ENCODE measurements around the gene ARHGAP42.
"Not testable (repeated sequence)": the region's sequence is repeated elsewhere in the genome, so short reads cannot be mapped to it uniquely, and the experiment has no call there.

Gene ARHGAP42

DNA sequence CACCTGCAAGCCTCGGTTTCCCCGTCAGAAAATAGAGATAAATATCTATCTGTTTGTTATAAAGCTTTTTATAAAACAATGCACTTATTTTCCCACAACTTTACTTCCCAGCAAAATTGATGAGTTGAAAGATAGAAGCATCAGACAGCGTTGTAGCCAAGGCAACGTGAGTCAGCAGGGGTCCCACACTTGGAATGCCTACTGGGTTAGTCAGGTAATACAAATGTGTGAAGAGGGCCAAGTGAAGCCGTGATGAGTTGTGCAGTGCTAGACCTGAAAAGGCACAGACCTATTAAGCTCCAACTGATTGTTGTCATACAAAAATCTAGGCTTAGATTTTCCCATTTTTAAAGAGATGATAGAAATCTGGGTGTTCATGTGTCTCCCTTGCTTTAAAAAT, 323.8 kb downstream of the ARHGAP42 start:
- H3K4me3 ChIP-seq (ENCODE audit: low read length) = no peak overlapping the region
- TF ChIP-seq ZNF274 (IDR thresholded peaks at IDR 0.05; ENCODE audit: low read depth, low read length) = no peak

DNA sequence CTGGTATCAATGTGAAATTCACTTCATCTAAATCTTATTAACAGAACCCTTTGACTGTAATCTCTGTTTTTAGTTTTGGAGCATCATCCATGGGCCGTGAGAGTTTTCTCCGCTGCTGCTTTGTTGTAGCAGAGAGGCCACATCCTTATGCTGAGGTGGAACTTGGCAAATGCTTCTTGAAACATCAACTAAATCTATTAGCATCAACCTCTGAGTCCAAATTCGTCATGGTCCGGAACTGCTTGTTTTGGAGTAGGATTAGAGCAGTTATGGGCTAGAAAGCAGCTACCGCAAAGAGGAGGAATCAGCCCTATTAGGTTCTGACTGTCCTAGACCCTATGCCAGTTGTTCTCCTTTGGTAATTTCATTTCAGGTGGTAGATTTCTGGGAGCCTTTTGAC, 324.8 kb downstream of the ARHGAP42 start:
- TF ChIP-seq ZNF274 (IDR thresholded peaks at IDR 0.05; ENCODE audit: low read depth, low read length) = no peak
- H3K4me3 ChIP-seq (ENCODE audit: low read length) = no peak overlapping the region

DNA sequence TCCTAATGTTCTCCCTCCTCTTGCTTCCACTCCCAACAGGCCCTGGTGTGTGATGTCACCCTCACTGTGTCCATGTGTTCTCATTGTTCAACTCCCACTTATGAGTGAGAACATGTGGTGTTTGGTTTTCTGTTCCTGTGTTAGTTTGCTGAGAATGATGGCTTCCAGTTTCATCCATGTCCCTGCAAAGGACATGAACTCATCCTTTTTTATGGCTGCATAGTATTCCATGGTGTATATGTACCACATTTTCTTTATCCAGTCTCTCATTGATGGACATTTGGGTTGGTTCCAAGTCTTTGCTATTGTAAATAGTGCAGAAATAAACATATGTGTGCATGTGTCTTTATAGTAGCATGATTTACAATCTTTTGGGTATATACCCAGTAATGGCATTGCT, 326.6 kb downstream of the ARHGAP42 start:
- not testable (repeated sequence) for H3K4me3 ChIP-seq (ENCODE audit: low read length)

DNA sequence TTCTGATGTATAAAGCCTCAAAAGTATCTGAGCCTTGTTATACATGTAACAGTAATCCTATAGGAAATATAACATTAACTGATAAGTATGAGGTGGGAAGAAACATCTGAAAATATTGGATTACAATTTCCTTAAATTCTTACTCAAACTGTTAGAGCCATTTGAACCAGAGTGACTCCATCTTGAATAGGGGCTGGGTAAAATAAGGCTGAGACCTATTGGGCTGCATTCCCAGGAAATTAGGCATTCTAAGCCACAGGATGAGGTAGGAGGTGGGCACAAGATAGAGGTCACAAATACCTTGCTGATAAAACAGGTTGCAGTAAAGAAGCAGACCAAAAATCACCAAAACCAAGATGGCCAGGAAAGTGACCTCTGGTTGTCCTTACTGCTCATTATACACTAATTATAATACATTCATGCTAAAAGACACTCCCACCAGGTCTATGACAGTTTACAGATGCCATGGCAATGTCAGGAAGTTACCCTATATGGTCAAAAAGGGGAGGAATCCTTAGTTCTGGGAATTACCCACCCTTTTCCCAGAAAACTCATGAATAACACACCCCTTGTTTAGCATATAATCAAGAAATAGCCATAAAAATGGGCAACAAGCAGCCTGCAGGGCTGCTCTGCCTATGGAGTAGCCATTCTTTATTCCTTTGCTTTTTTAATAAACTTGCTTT, 327.7 kb downstream of the ARHGAP42 start:
- no peak for TF ChIP-seq ZNF274 (IDR thresholded peaks at IDR 0.05; ENCODE audit: low read depth, low read length)
- H3K4me3 ChIP-seq (ENCODE audit: low read length) = no peak overlapping the region

DNA sequence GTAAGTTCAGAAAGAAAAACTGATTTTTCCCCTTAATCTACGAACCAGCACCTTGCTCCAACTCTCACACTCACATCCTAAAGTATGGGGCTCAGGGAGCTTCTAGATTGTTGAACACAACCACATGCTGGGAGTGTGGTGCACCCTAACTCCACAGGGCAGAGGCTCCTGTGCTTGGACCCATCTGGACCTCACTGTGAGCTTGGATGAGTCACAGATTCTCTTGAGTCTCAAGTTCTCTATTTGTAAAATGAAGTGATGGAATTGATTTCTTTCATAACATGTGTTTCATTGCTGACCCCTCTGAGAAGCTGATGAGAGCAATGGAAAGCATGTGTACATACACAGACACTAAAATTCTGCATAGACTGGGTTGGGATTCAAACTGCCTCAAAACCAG, 332.8 kb downstream of the ARHGAP42 start:
- H3K4me3 ChIP-seq (ENCODE audit: low read length) = no peak overlapping the region
- no peak for TF ChIP-seq ZNF274 (IDR thresholded peaks at IDR 0.05; ENCODE audit: low read depth, low read length)

DNA sequence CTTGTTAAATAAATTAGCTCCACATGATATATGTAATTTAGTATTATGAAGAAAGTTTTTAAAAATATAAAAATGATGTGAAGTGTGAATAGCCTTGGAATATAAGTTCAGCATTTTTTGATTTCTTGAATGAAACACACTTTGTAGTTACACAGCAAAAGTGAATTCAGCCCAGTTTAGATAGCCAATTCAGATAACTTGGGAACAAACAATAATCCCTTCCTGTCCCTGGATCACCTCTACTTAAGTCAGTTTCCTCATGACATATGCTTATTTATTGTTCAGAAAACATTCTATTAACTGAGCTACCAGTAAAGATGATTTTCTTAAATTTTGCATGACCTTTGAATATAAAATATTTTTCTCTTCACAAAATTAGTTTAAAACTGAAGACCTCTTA, 335.2 kb downstream of the ARHGAP42 start:
- no peak overlapping the region for H3K4me3 ChIP-seq (ENCODE audit: low read length)
- TF ChIP-seq ZNF274 (IDR thresholded peaks at IDR 0.05; ENCODE audit: low read depth, low read length) = no peak

DNA sequence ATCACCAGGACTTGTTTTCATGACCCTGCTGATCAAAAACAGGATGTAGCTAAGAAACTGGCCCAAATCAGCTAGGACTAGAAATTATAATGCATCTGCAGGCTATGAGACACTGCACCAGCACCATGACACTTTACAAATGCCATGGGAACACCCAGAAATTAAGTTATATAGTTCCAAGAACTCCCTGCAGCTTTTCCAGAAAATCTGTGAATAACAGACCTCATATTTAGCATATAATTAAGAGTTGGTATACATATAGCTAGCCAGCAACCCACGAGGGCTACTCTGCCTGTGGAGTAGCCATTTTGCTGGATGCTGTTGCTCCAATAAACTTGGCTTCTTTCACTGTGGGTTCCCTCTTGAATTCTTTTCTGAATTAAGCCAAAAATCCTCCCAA, 341.6 kb downstream of the ARHGAP42 start:
- no peak overlapping the region for H3K4me3 ChIP-seq (ENCODE audit: low read length)
- TF ChIP-seq ZNF274 (IDR thresholded peaks at IDR 0.05; ENCODE audit: low read depth, low read length) = no peak

DNA sequence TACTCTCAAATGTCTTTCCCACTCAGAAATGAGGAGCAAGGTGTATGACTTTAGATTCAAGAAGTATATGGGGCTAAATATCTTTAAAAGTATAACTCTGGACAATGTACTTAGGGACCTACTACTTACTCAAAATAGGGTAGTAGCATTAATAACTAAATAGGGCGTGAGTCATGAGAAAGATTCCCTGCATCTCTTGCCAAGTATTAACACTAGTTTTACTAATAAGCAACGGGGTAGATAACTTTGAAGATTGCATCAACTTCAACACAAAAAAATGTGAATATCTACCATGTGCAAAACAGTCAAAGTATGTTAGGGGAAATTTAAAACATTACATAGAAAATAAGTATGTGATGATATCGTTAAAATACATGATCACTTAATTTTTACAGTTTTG, 342.9 kb downstream of the ARHGAP42 start:
- TF ChIP-seq ZNF274 (IDR thresholded peaks at IDR 0.05; ENCODE audit: low read depth, low read length) = no peak
- H3K4me3 ChIP-seq (ENCODE audit: low read length) = no peak overlapping the region

DNA sequence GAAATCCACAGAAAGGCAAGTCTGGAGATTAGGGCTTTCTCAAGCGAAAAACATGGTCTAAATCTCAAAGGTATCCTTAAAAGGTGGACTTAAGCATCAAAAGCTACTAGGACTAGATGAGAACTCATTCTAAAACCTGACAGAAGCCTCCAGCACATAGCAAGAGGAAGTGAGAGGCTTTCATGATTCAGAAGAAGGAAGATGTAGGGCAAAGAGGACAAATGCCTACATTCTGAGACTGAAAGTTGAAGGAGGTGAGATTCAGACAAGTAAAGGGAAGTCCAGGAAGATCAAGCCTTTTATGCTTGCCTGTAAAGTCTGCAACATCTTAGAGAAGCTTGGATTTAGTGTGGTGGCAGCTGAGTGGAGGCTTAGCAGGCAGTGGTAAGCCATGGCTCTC, 343.6 kb downstream of the ARHGAP42 start:
- TF ChIP-seq ZNF274 (IDR thresholded peaks at IDR 0.05; ENCODE audit: low read depth, low read length) = no peak
- no peak overlapping the region for H3K4me3 ChIP-seq (ENCODE audit: low read length)

DNA sequence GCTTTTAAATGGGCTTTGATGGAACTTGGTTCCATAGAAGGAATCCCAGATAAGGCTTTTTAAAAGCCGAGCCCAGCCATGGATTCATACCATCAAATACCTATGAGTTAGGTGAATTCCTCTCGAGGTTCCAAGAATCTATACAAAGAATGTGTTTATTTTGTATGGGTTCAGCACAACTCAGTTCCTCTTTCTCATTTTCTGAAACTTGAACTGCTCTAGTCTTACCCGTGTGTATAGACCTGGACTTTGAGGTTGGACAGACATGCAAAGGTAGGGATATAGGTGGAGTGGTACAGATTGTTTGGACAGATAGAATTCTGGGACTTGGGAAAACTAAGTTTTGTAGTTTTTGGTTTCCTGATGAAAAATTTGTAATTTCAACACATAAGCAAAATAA, 344.6 kb downstream of the ARHGAP42 start:
- TF ChIP-seq ZNF274 (IDR thresholded peaks at IDR 0.05; ENCODE audit: low read depth, low read length) = no peak
- H3K4me3 ChIP-seq (ENCODE audit: low read length) = no peak overlapping the region

DNA sequence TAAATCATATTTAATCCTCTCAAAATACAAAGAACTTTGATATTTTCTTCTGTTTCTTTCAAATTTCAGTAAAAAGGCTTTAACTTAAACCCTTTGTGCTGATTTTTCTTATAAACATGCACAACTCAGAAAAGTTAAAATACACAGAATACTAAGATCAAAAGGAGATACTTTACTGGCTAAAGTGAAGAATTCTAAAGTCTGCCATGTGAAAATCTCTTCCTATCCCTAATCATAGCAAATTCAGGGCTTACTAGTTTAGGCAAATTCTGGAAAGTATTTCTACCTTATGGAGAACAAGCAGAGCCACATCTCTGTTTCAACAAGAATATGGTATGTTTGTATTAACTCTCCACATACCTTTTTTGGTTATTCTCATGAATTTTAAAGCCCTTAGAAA, 345.9 kb downstream of the ARHGAP42 start:
- TF ChIP-seq ZNF274 (IDR thresholded peaks at IDR 0.05; ENCODE audit: low read depth, low read length) = no peak
- H3K4me3 ChIP-seq (ENCODE audit: low read length) = no peak overlapping the region

DNA sequence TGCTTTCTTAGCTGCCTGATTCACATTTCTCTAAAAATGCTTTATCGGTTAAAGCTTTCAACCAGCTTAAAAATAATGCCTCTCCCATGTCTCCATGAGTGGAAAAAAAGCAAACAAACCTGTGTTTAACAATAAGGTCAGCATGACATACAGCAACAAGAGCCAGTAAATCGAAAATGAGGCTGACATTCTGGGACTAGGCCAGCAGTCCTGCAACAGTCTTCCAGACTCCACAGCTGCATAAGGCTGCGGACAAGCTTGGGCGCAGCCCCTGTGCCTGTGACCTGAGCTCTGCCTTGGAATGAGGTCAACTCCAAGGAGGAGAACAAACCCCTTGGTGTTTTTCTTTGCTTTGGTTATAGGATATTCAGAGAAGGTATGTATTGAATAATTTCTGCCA, 347.0 kb downstream of the ARHGAP42 start:
- TF ChIP-seq ZNF274 (IDR thresholded peaks at IDR 0.05; ENCODE audit: low read depth, low read length) = no peak
- H3K4me3 ChIP-seq (ENCODE audit: low read length) = no peak overlapping the region

DNA sequence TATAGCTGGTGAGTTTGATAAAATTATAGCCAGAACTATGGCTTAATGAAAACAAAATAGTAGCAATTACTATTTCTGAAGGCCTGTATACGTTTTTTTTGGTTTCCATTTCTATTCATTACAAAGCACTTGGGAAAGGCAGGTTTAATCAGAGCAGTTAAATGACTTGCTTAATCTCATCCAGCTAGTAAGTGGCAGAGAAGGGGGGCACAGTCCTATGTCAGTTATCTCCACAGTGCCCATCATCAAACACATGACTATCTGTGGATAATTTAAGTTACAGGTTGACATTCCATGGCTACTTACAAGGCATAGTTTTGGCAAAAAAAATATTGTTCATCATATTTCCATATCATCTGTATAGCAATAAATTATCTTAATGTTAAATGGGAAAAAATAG, 348.8 kb downstream of the ARHGAP42 start:
- TF ChIP-seq ZNF274 (IDR thresholded peaks at IDR 0.05; ENCODE audit: low read depth, low read length) = no peak
- H3K4me3 ChIP-seq (ENCODE audit: low read length) = no peak overlapping the region

Data from GM08714 (cell line).